WERI-Rb-1 (cell line): ENCODE measurements around the gene SSTR3.

Experiments used
- DNase-seq: peaks from one replicate; pipeline ENCODE4 v3.0.0-alpha.2; 2020
- H3K27ac ChIP-seq: fragments of 250-450 bp; sonication (Bioruptor Pico); 2 replicates; pipeline ENCODE4 v1.5.1; 2020; ENCODE audit warnings: mild to moderate bottlenecking, moderate library complexity
- H3K27me3 ChIP-seq: fragments of 250-450 bp; sonication (Bioruptor Pico); 2 replicates; pipeline ENCODE4 v1.5.1; 2021; ENCODE audit warnings: mild to moderate bottlenecking, low read depth, moderate library complexity; ENCODE audit not compliant: insufficient read depth, severe bottlenecking
- H3K36me3 ChIP-seq: fragments of 250-450 bp; sonication (Bioruptor Pico); 2 replicates; pipeline ENCODE4 v1.5.1; 2020; ENCODE audit warnings: mild to moderate bottlenecking, moderate library complexity
- H3K4me3 ChIP-seq: 2 replicates; pipeline ENCODE4 v1.5.1; 2011; ENCODE audit warnings: low read depth, mild to moderate bottlenecking, control low read depth, low read length
- H3K9me3 ChIP-seq: fragments of 250-450 bp; sonication (Bioruptor Pico); 2 replicates; pipeline ENCODE4 v1.5.1; 2021; ENCODE audit warnings: mild to moderate bottlenecking, moderate library complexity; ENCODE audit not compliant: severe bottlenecking
- TF ChIP-seq, protein P1 (sequence below): IDR thresholded peaks from 2 replicates; pipeline ENCODE4 v1.5.1; 2011; ENCODE audit warnings: low read depth, mild to moderate bottlenecking, control low read depth, inconsistent platforms, low read length

Gene SSTR3

DNA sequence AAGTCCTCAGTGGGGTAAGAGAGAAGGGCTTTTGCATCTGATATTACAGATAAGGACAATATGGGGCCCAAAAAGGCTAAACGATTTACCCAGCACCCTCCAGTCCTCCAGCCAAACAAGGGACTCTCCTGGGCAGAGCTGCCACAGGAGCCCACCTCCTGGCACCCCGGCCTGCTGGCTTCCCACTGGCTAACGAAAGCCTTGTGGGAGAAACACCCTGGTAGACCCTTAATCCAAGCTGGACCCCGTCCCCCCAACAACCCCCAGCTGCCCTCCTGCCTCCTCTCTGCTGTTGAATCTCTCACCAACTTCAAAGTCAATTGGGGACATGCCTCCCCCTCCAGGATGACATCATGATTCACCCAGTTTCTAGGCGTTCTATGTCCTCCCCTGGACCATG, 35.1 kb downstream of the SSTR3 start:
- H3K36me3 ChIP-seq, result no peaks in the 10 kb centered on the region
- peaks cover 2% of the 10 kb centered on the region for H3K9me3 ChIP-seq
- no peaks in the 10 kb centered on the region for H3K27me3 ChIP-seq
- H3K27ac ChIP-seq, result peak overlapping the region; percentile 74
- no peak for DNase-seq
- TF ChIP-seq, protein P1, sequence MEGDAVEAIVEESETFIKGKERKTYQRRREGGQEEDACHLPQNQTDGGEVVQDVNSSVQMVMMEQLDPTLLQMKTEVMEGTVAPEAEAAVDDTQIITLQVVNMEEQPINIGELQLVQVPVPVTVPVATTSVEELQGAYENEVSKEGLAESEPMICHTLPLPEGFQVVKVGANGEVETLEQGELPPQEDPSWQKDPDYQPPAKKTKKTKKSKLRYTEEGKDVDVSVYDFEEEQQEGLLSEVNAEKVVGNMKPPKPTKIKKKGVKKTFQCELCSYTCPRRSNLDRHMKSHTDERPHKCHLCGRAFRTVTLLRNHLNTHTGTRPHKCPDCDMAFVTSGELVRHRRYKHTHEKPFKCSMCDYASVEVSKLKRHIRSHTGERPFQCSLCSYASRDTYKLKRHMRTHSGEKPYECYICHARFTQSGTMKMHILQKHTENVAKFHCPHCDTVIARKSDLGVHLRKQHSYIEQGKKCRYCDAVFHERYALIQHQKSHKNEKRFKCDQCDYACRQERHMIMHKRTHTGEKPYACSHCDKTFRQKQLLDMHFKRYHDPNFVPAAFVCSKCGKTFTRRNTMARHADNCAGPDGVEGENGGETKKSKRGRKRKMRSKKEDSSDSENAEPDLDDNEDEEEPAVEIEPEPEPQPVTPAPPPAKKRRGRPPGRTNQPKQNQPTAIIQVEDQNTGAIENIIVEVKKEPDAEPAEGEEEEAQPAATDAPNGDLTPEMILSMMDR, result no peak
- no peak overlapping the region for H3K4me3 ChIP-seq

DNA sequence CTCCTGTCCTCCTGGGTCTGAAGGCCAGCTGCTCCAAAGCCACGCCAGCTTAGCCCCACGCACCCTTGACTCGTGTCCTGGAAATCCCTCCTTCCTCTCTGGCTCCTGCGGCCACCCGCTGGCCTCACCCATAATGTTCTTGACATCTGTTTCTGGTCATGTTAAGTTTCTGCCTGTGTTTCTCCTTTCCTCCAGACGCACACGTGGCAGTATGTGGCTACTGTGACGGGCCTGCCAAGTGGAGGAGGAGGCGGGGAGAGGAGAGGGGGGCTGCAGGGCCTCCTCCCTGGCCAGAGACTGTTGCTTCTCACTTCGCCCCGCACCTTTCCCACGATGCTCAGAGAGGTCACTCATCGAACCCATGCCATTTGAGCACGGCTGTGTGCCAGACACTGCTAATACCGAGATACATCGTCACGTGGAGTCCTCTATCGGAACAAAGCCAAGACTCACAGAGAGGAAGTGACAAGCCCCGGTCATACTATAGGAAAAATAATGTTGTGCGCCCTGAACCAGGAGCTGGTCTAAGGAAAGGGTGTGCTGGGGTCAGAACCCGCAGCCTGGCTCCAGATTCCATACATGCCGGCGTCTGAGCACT, 35.7 kb downstream of the SSTR3 start:
- H3K27ac ChIP-seq, result peak overlapping the region; percentile 74
- no peak overlapping the region for H3K4me3 ChIP-seq

DNA sequence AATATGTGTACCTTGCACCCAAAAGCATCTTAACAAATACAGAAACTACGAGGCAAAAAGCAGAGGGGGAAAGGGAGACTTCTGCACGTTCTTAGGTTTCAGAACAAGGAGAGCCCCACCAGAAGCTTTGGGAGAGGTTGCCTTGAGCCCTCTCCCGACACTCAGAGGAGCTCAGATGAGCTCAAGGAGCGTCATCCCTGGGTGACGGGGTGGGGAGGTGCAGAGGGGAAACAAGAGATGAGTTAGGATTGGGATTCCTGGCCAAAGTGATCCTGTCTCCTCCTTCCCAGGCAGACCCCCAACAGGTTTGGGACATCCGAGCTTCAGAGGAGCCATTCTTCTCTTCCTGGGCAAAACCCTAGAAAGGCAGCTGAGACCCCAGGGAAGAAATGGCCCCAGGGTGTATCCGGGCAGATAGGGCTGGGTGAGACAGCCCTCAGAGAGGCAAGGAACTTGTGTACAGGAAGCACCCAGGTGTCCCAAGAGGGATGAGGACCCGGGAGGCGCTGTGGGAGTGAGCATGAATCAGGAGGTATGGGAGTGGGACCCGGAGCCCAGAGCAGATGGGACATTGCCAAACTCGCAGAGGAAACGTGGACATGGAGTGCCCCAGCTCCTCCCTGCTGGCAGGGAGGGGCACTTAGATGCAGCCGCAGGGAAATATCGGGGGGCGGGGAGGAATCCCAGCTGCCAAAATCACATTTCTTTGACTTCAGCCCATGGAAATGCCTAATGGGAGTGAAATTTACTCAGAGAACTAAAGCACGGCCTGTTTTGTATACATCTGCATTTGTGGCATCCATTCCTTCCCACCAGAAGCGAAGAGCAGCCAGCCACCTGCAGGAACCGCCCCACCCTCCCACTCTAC, 36.6 kb downstream of the SSTR3 start:
- Histone ChIP-seq H3K4me3 (no peak overlapping the region), H3K27ac (peak overlapping the region; percentile 74), H3K27me3 (no peaks in the 10 kb centered on the region), H3K36me3 (no peaks in the 10 kb centered on the region), H3K9me3 (peaks cover 2% of the 10 kb centered on the region)
- no peak for DNase-seq
- TF ChIP-seq, protein P1, result no peak

More for the DNA sequence above, 35.7 kb downstream of the SSTR3 start:
- H3K36me3 ChIP-seq, result no peaks in the 10 kb centered on the region
- peak; percentile 88 for DNase-seq
- H3K9me3 ChIP-seq, result peaks cover 2% of the 10 kb centered on the region
- H3K27me3 ChIP-seq, result no peaks in the 10 kb centered on the region
- TF ChIP-seq, protein P1, result no peak

DNA sequence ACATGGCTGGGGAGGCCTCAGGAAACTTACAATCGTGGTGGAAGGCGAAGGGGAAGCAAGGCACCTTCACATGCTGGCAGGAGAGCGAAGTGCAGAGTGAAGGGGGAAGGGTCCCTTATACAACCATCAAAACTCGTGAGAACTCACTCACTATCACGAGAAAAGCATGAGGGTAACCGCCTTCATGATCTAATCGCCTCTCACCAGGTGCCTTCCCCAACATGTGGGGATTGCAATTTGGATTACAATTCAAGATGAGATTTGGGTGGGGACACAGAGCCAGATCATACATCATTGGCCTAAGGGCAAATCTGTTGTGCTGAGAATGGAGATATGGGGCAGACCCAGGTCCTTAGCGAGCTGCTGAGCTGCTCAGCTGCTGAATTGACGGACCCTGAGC, 37.3 kb downstream of the SSTR3 start:
- Histone ChIP-seq H3K36me3 (no peaks in the 10 kb centered on the region), H3K27me3 (no peaks in the 10 kb centered on the region), H3K27ac (no peak overlapping the region), H3K4me3 (no peak overlapping the region), H3K9me3 (peaks cover 2% of the 10 kb centered on the region)
- no peak for DNase-seq
- TF ChIP-seq, protein P1, result no peak

DNA sequence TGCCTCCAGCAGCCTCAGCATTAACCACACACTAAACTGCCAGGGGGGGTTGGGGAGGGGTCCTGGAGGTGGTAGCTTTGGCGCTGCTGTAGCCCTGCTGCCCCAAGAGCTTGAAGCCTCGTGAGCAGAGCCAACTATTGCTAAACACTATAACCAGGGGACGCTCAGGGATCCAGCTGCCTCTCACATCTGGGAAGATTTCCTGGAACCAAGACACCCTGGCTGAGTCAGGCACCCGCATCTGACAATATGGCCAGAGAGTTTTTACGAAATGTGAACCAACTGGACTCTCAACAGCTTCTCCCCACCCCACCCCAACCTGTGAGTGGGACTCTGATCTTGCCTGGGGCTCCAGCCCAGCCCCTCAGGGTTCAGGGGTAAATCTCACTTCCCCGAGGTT, 38.6 kb downstream of the SSTR3 start:
- Histone ChIP-seq H3K36me3 (no peaks in the 10 kb centered on the region), H3K4me3 (no peak overlapping the region), H3K9me3 (peaks cover 2% of the 10 kb centered on the region), H3K27me3 (no peaks in the 10 kb centered on the region), H3K27ac (no peak overlapping the region)
- TF ChIP-seq, protein P1, result no peak
- no peak for DNase-seq
